Mesodermal cell (in vitro differentiated cells): ENCODE results near the gene CECR2.
"Not testable (repeated sequence)": the region's sequence is repeated elsewhere in the genome, so short reads cannot be mapped to it uniquely, and the experiment has no call there.

Source experiments
- H3K27ac ChIP-seq: 2 replicates; pipeline ENCODE4 v1.7.0; 2013; ENCODE audit warnings: mild to moderate bottlenecking, low read depth, low read length, moderate library complexity; ENCODE audit not compliant: severe bottlenecking
- H3K36me3 ChIP-seq: 2 replicates; pipeline ENCODE4 v1.7.1; 2013; ENCODE audit warnings: mild to moderate bottlenecking, low read length, moderate library complexity; ENCODE audit not compliant: control insufficient read depth, insufficient read depth
- H3K4me1 ChIP-seq: one replicate; pipeline ENCODE4 v1.7.1; 2013; ENCODE audit warnings: mild to moderate bottlenecking, low read length; ENCODE audit not compliant: insufficient read depth, control insufficient read depth, poor library complexity, severe bottlenecking
- H3K4me3 ChIP-seq: 2 replicates; pipeline ENCODE4 v1.7.0; 2013; ENCODE audit warnings: low read length, control low read depth, mild to moderate bottlenecking; ENCODE audit not compliant: insufficient read depth, poor library complexity, severe bottlenecking; ENCODE audit errors: extremely low read depth
- H3K9me3 ChIP-seq: 2 replicates; pipeline ENCODE4 v1.7.1; 2013; ENCODE audit warnings: mild to moderate bottlenecking, low read length, moderate library complexity; ENCODE audit not compliant: control insufficient read depth
- WGBS, 2 experiments: methylation state at CpG; one replicate each; pipeline ENCODE4 v1.1.5; 2013; ENCODE audit warnings: missing lambda C conversion rate in 2 of 2; ENCODE audit not compliant: insufficient coverage in 2 of 2; 5-methylcytosine and 5-hydroxymethylcytosine counted together

The CECR2 gene

DNA sequence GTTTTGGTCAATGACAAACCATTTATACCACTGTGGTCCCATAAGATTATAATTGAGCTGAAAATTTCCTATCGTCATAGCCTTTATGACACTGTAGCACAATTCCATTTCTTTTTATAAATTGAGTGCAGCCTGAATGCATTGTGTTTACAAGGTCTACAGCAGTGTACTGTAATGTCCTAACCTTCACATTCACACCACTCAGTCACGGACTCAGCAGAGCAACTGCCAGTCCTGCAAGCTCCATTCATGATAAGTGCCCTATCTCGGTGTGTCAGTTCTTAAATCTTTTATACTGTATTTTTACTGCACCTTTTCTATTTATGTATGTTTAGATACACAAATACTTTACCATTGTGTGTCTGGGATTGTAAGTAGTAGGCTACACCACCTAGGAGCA, 138.8 kb downstream of the CECR2 start:
- peaks cover 79% of the 10 kb centered on the region for H3K36me3 ChIP-seq
- no peak overlapping the region for H3K27ac ChIP-seq
- WGBS, 2 experiments: no CpG with 5 or more reads among the region's 3 CpGs
- no peaks in the 10 kb centered on the region for H3K4me1 ChIP-seq
- H3K9me3 ChIP-seq: no peaks in the 10 kb centered on the region
- no peak overlapping the region for H3K4me3 ChIP-seq

DNA sequence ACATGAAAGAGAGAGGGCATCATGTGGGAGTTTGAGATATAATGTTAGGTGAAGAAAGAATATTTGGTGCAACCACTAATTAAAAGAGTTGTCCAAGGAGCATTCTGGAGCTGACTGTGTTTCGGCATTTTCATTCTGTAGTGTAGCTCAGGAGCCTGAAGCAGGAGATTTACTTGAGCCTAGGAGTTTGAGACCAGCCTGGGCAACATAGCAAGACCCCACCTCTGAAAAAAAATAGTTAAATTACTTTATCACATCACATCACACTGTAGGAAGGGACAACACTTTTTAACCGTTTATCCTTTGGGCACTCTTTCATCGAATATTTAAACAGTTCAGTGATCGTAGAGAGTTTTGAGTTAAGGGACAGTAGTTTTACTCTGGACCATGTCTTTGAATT, 143.7 kb downstream of the CECR2 start:
- no peak overlapping the region for H3K27ac ChIP-seq
- WGBS, 2 experiments: 94 to 96% methylated on average over 4 of the region's 4 CpGs
- H3K4me3 ChIP-seq: no peak overlapping the region
- H3K9me3 ChIP-seq: no peaks in the 10 kb centered on the region
- H3K36me3 ChIP-seq: peaks cover 68% of the 10 kb centered on the region
- H3K4me1 ChIP-seq: peaks cover 11% of the 10 kb centered on the region

DNA sequence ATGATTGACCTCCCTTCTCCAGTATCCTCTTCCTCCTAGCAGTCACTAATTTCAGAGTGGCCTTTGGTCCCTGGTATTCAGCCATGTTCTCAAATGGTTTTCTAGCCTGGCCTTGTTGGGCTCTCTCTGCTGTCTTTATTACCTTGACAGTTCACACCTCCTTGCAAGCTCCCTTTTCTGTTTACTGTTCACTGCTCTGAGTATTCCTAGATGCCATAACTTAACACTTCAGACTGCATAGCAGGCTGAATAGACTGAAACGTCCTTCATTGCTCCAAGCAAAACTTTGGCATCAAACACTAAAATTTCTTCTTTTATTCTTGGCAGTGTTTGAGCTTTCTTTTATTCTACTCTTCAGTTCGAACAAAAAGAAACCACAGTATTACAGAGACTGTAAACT, 144.4 kb downstream of the CECR2 start:
- Histone ChIP-seq H3K27ac (peak overlapping the region; percentile 10), H3K36me3 (peaks cover 61% of the 10 kb centered on the region), H3K9me3 (no peaks in the 10 kb centered on the region), H3K4me1 (peaks cover 18% of the 10 kb centered on the region), H3K4me3 (no peak overlapping the region)
- 71 to 100% methylated on average over 1 of the region's 2 CpGs for WGBS, 2 experiments

DNA sequence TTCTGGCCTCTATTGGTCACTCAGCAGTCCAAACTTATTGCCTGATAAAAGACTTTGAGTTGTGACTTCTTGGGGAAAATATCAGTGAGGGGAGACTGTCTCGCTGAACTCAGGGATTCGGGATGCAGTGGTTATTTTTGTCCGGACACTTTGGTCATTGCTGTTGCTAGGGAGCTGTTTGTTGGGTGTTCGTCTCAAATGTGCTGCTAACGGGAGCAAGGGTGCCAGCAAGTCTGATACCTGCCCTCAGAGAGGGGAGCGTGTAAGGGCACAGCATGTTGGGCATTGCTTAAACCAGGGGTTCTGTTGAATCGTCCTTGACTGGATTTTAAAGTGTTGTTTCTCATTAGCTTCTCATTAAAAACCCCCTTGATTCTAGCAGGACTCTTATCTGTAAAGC, 144.8 kb downstream of the CECR2 start:
- 93 to 96% methylated on average over 6 of the region's 7 CpGs for WGBS, 2 experiments
- Histone ChIP-seq H3K4me3 (no peak overlapping the region), H3K36me3 (peaks cover 59% of the 10 kb centered on the region), H3K4me1 (peaks cover 21% of the 10 kb centered on the region), H3K9me3 (no peaks in the 10 kb centered on the region), H3K27ac (peak overlapping the region; percentile 5)

DNA sequence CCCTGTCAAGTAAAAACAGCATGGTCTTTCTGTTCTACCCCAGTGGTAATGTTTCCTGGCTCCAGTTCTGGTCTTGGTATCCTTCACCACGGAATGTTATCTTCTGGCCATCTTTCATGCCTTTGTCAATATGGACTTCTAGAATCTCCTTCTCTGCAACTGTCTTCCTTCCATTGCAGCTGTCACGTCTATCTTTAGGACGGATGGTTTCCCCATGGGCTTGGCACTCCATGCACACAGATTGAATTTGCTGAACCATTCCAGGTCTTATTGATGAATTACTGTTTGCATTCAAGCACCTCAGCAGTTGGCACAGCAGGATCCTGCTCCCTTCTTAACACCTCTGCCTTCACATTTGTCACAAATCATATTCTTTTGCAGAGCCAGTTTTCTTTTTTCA, 149.1 kb downstream of the CECR2 start:
- H3K36me3 ChIP-seq: peaks cover 42% of the 10 kb centered on the region
- no peak overlapping the region for H3K27ac ChIP-seq
- WGBS, 2 experiments: 90 to 93% methylated on average over 3 of the region's 3 CpGs
- H3K9me3 ChIP-seq: no peaks in the 10 kb centered on the region
- no peak overlapping the region for H3K4me3 ChIP-seq
- peaks cover 21% of the 10 kb centered on the region for H3K4me1 ChIP-seq

DNA sequence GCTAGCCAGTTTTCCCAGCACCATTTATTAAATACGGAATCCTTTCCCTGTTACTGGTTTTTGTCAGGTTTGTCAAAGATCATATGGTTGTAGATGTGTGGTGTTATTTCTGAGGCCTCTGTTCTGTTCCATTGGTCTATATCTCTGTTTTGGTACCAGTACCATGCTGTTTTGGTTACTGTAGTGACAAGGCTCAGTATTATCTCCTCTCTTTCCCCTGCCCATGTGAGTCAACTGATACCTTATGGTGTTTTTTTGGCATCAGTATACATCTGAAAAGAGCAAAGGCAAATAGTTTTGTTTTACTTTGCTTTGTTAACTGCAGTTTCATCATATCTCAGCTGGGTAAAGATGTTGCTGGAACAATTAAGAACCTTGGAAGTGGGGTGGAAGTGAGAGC, 152.7 kb downstream of the CECR2 start:
- H3K27ac ChIP-seq, H3K9me3 ChIP-seq, H3K4me3 ChIP-seq: not testable (repeated sequence)
- WGBS, 2 experiments: no CpG with 5 or more reads among the region's 1 CpG
- peaks cover 15% of the 10 kb centered on the region for H3K4me1 ChIP-seq
- peaks cover 48% of the 10 kb centered on the region for H3K36me3 ChIP-seq

DNA sequence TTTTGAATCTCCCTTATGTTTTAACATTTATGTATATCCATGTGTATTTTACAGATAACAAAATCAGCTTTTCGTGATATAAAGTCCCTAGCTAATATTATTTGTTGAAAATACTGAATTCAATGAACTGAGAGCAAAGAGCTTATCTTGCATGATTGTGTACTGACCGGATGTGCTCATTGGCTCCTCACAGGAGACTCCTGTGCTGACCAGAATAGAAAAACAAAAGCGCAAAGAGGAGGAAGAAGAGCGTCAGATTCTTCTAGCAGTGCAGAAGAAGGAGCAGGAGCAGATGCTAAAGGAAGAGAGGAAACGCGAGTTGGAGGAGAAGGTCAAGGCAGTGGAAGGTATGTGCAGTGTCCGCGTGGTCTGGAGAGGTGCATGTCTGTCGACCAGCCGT, 154.7 kb downstream of the CECR2 start:
- Histone ChIP-seq H3K4me3 (no peak overlapping the region), H3K36me3 (peaks cover 55% of the 10 kb centered on the region), H3K9me3 (no peaks in the 10 kb centered on the region), H3K27ac (no peak overlapping the region), H3K4me1 (peaks cover under 1% of the 10 kb centered on the region)
- WGBS, 2 experiments: 88 to 91% methylated on average over 7 of the region's 10 CpGs

DNA sequence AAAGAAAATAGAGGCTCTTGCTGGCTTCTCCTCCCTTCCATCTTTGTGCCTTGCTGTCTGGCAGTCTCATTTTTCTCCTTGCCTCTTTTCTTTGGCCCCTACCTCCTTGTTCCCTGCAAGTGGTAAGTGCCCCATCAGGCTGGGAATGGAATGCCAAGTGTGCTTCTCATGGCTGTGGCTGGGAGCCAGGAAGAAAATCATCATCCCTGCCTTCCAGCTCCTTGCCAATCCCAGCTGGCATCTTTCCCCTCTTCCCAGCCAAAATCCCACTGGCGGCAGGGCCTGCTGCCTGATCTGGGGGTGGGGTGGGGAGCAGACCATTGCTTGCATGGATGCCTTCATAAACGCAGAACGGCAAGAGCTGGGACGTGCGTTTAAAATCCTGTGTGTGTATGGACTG, 167.0 kb downstream of the CECR2 start:
- 94 to 95% methylated on average over 4 of the region's 5 CpGs for WGBS, 2 experiments

DNA sequence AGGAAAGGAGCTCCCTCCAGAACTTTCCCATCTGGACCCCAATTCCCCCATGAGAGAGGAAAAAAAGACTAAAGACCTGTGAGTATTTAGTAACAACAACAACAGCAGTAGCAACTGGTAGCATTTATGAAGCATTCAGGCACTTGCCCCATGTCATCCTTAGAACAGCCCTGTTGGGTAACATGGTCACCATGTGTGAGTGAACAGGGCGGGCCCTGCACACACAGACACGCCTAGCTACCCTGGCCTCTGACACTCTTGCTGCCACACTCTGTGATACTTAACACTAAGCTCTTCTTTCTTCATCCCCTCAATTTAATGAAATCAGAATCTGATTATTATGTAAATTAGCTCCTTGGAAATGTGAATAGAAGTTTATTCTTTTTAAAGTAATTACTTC, 167.9 kb downstream of the CECR2 start:
- H3K36me3 ChIP-seq: peaks cover 64% of the 10 kb centered on the region

More for the DNA sequence above, 167.0 kb downstream of the CECR2 start:
- H3K27ac ChIP-seq: no peak overlapping the region
- H3K4me1 ChIP-seq: no peaks in the 10 kb centered on the region
- peaks cover 60% of the 10 kb centered on the region for H3K36me3 ChIP-seq
- H3K9me3 ChIP-seq: no peaks in the 10 kb centered on the region
- no peak overlapping the region for H3K4me3 ChIP-seq

DNA sequence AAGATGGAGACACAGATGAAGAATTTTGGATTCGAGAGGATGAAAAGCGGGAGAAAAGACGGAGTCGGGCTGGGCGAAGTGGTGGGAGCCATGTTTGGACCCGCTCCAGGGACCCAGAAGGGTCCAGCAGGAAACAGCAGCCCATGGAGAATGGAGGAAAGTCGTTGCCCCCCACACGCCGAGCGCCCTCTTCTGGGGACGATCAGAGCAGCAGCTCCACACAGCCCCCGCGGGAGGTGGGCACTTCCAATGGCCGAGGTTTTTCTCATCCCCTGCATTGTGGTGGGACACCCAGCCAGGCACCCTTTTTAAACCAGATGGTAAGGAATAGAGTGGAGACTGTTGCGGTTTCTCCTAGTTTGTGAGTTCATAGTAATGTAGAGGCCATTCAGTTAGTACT, 171.2 kb downstream of the CECR2 start:
- WGBS, 2 experiments: 90 to 91% methylated on average over 15 of the region's 15 CpGs
- Histone ChIP-seq H3K27ac (no peak overlapping the region), H3K4me1 (no peaks in the 10 kb centered on the region), H3K9me3 (no peaks in the 10 kb centered on the region), H3K36me3 (peaks cover 78% of the 10 kb centered on the region), H3K4me3 (no peak overlapping the region)

More for the DNA sequence above, 167.9 kb downstream of the CECR2 start:
- 80 to 83% methylated on average over 1 of the region's 2 CpGs for WGBS, 2 experiments
- no peaks in the 10 kb centered on the region for H3K4me1 ChIP-seq
- H3K4me3 ChIP-seq: no peak overlapping the region
- no peak overlapping the region for H3K27ac ChIP-seq
- no peaks in the 10 kb centered on the region for H3K9me3 ChIP-seq

DNA sequence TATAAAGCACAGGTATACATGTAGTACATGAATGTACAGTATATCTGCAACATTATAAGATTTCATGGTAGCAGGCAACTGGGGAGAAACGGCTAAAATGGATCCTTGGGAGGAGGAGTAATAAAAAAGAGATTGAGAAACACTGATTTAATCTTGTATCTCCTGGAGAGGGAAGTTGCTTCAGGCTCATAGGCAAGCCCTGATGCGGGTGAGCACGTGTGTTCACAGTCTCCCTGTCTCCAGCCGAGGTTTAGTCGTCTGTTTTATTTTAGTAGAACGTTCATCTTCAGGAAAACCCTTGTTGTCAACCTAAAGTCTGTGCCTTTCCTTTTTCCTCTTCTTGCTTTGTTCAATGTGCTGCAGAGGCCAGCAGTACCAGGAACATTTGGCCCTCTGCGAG, 172.2 kb downstream of the CECR2 start:
- WGBS, 2 experiments: 94 to 96% methylated on average over 7 of the region's 7 CpGs
- H3K27ac ChIP-seq: no peak overlapping the region
- H3K4me3 ChIP-seq: no peak overlapping the region
- peaks cover 80% of the 10 kb centered on the region for H3K36me3 ChIP-seq
- H3K9me3 ChIP-seq: no peaks in the 10 kb centered on the region
- no peaks in the 10 kb centered on the region for H3K4me1 ChIP-seq
